Neural cell (in vitro differentiated cells): ENCODE results near the gene ROBO4. TPM values are rescaled to one million over a fixed set of nuclear protein-coding genes. Genes with fewer than 3 reads are reported as not detected.

Experiments used
- H2AFZ ChIP-seq: fragments of 200-600, 300-800 bp; sonication (generic), shearing (Covaris generic); 2 replicates; pipeline ENCODE4 v1.6.0; 2014; ENCODE audit warnings: low read depth, mild to moderate bottlenecking, antibody characterized with exemption, low read length, moderate library complexity
- H3F3A ChIP-seq: fragments of 200-600 bp; shearing (Covaris generic); 2 replicates; pipeline ENCODE4 v1.6.1; 2016; ENCODE audit warnings: mild to moderate bottlenecking, moderate library complexity, mixed read lengths, antibody characterized with exemption, low read length; ENCODE audit not compliant: insufficient read depth, poor library complexity, severe bottlenecking
- H3K27ac ChIP-seq: fragments of 200-600, 300-800 bp; sonication (generic), shearing (Covaris generic); 2 replicates; pipeline ENCODE4 v1.5.1; 2014; ENCODE audit warnings: mild to moderate bottlenecking, low read length, moderate library complexity
- H3K27me3 ChIP-seq: fragments of 300-800, 200-600 bp; sonication (generic), shearing (Covaris generic); 2 replicates; pipeline ENCODE4 v1.6.0; 2014; ENCODE audit warnings: mild to moderate bottlenecking, low read depth, low read length, moderate library complexity; ENCODE audit not compliant: insufficient read depth
- H3K36me3 ChIP-seq: fragments of 300-800, 200-600 bp; sonication (generic), shearing (Covaris generic); 2 replicates; pipeline ENCODE4 v1.5.1; 2014; ENCODE audit warnings: mild to moderate bottlenecking, antibody characterized with exemption, low read length, moderate library complexity; ENCODE audit not compliant: insufficient read depth
- H3K4me2 ChIP-seq: fragments of 300-800, 200-600 bp; sonication (generic), shearing (Covaris generic); 2 replicates; pipeline ENCODE4 v1.6.0; 2014; ENCODE audit warnings: mild to moderate bottlenecking, low read length
- H3K4me3 ChIP-seq: fragments of 300-800, 200-600 bp; sonication (generic), shearing (Covaris generic); 2 replicates; pipeline ENCODE4 v1.5.1; 2014; ENCODE audit warnings: mild to moderate bottlenecking, low read length, moderate library complexity
- H3K79me2 ChIP-seq: fragments of 200-600 bp; shearing (Covaris generic); replicated peaks from 2 replicates; pipeline ENCODE4 v1.6.0; 2014; ENCODE audit warnings: mild to moderate bottlenecking, low read length, moderate library complexity; ENCODE audit not compliant: insufficient read depth
- H3K9ac ChIP-seq: fragments of 300-800, 200-600 bp; sonication (generic), shearing (Covaris generic); 2 replicates; pipeline ENCODE4 v1.6.1; 2016; ENCODE audit warnings: mild to moderate bottlenecking, low read length, mixed read lengths
- H3K9me2 ChIP-seq: fragments of 200-600 bp; shearing (Covaris generic); 2 replicates; pipeline ENCODE4 v1.6.1; 2016; ENCODE audit warnings: mild to moderate bottlenecking, low read length, mixed read lengths; ENCODE audit not compliant: insufficient read depth
- H3K9me3 ChIP-seq: fragments of 200-600, 300-800 bp; sonication (generic), shearing (Covaris generic); 2 replicates; pipeline ENCODE4 v1.6.1; 2016; ENCODE audit warnings: mild to moderate bottlenecking, mixed run types, low read length, moderate library complexity, mixed read lengths
- H4K20me1 ChIP-seq: fragments of 200-600 bp; shearing (Covaris generic); 2 replicates; pipeline ENCODE4 v1.6.1; 2016; ENCODE audit warnings: mild to moderate bottlenecking, mixed run types; ENCODE audit not compliant: insufficient read depth
- CTCF ChIP-seq: fragments of 450-650 bp; IDR thresholded peaks from 2 replicates; pipeline ENCODE4 v1.5.1; 2014; ENCODE audit warnings: antibody characterized with exemption, mild to moderate bottlenecking, moderate library complexity; ENCODE audit not compliant: poor library complexity, severe bottlenecking
- EP300 ChIP-seq: fragments of 450-650 bp; conservative IDR thresholded peaks from 2 replicates; pipeline ENCODE4 v1.6.1; 2014; ENCODE audit warnings: antibody characterized with exemption, mild to moderate bottlenecking, moderate library complexity; ENCODE audit not compliant: poor library complexity, severe bottlenecking
- EZH2 ChIP-seq: fragments of 200-600, 300-800 bp; shearing (Covaris generic), sonication (generic); IDR thresholded peaks from 2 replicates; pipeline ENCODE4 v1.6.1; 2014; ENCODE audit warnings: antibody characterized with exemption, low read length, borderline replicate concordance, mild to moderate bottlenecking; ENCODE audit not compliant: insufficient read depth, poor library complexity, severe bottlenecking
- MXI1 ChIP-seq: fragments of 450-650 bp; conservative IDR thresholded peaks from 2 replicates; pipeline ENCODE4 v1.6.1; 2014; ENCODE audit warnings: antibody characterized with exemption, mild to moderate bottlenecking; ENCODE audit not compliant: poor library complexity, severe bottlenecking
- POLR2AphosphoS5 ChIP-seq: IDR thresholded peaks from 2 replicates; pipeline ENCODE4 v1.6.1; 2012
- RAD21 ChIP-seq: fragments of 450-650 bp; conservative IDR thresholded peaks from 2 replicates; pipeline ENCODE4 v1.6.1; 2014; ENCODE audit warnings: antibody characterized with exemption, mild to moderate bottlenecking, moderate library complexity
- REST ChIP-seq: IDR thresholded peaks from 2 replicates; pipeline ENCODE4 v1.6.1; 2012; ENCODE audit warnings: borderline replicate concordance
- SMC3 ChIP-seq: fragments of 450-650 bp; conservative IDR thresholded peaks from 2 replicates; pipeline ENCODE4 v1.6.1; 2014; ENCODE audit warnings: antibody characterized with exemption, mild to moderate bottlenecking, moderate library complexity; ENCODE audit not compliant: poor library complexity
- TAF1 ChIP-seq: IDR thresholded peaks from 2 replicates; pipeline ENCODE4 v1.6.1; 2012; ENCODE audit warnings: low read depth
- polyA plus RNA-seq: library from polyadenylated mRNA; depleted of rRNA; stranded (reverse); fragments of >200 nt; gene quantifications from 2 replicates; pipeline ENCODE4 v1.2.3, GENCODE V29; 2014

ROBO4 gene
- polyA plus RNA-seq, 1 donor from 2014 or later = not detected

GRCh38 chr11:124889191-124890091, 8.2 kb downstream of the ROBO4 start:
- H4K20me1 ChIP-seq = no peaks in the 10 kb centered on the region
- H3K36me3 ChIP-seq = no peaks in the 10 kb centered on the region
- no peaks in the 10 kb centered on the region for H3F3A ChIP-seq
- H2AFZ ChIP-seq = no peak overlapping the region
- no peaks in the 10 kb centered on the region for H3K9me3 ChIP-seq
- H3K27me3 ChIP-seq = no peaks in the 10 kb centered on the region
- no peak overlapping the region for H3K27ac ChIP-seq
- no peak overlapping the region for H3K9ac ChIP-seq
- no peaks in the 10 kb centered on the region for H3K79me2 ChIP-seq
- H3K4me3 ChIP-seq = no peak overlapping the region
- H3K9me2 ChIP-seq = no peaks in the 10 kb centered on the region
- no peak for TF ChIP-seq MXI1
- TF ChIP-seq SMC3 = no peak
- TF ChIP-seq TAF1 = no peak
- no peak for TF ChIP-seq CTCF
- no peak for TF ChIP-seq RAD21
- no peak for TF ChIP-seq EP300
- no peak for TF ChIP-seq POLR2AphosphoS5
- H3K4me2 ChIP-seq = no peak overlapping the region

GRCh38 chr11:124887667-124888013, 10.0 kb downstream of the ROBO4 start:
- H2AFZ ChIP-seq = no peak overlapping the region
- no peak overlapping the region for H3K4me3 ChIP-seq
- no peaks in the 10 kb centered on the region for H3K9me2 ChIP-seq
- H3K9ac ChIP-seq = no peak overlapping the region
- H3K36me3 ChIP-seq = no peaks in the 10 kb centered on the region
- no peaks in the 10 kb centered on the region for H4K20me1 ChIP-seq
- H3K9me3 ChIP-seq = no peaks in the 10 kb centered on the region
- no peak overlapping the region for H3K27ac ChIP-seq
- no peak for TF ChIP-seq MXI1
- TF ChIP-seq EZH2 = no peak
- no peak for TF ChIP-seq POLR2AphosphoS5
- no peak for TF ChIP-seq CTCF
- no peak for TF ChIP-seq SMC3
- TF ChIP-seq RAD21 = no peak
- no peak for TF ChIP-seq EP300
- TF ChIP-seq REST = no peak
- TF ChIP-seq TAF1 = no peak
- H3K79me2 ChIP-seq = no peaks in the 10 kb centered on the region
- no peak overlapping the region for H3K4me2 ChIP-seq
- H3K27me3 ChIP-seq = no peaks in the 10 kb centered on the region
- H3F3A ChIP-seq = no peaks in the 10 kb centered on the region
